ENCODE results near the gene FBXO36.
"Not testable (repeated sequence)": the region's sequence is repeated elsewhere in the genome, so short reads cannot be mapped to it uniquely, and the experiment has no call there.

DNA sequence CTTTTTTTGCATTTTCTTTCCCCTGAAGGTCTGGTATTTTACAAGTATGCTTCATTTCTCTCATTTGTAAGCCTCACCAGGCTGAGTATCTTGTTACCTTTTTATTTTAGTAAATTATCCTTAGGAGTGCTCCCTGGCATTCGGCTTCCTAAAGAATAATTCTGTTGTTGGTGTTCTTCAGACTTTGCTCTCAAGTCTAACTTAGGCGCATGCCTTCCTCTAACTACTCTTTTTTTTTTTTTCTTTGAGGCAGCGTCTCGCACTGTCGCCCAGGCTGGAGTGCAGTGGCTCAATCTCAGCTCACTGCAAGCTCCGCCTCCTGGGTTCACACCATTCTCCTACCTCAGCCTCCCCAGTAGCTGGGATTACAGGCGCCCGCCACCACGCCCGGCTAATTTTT, 2.2 kb downstream of the FBXO36 start:
- TF ChIP-seq EZH2 (IDR thresholded peaks at IDR 0.05; ENCODE audit: insufficient read depth, poor library complexity, severe bottlenecking); EZH2phosphoT487 (IDR thresholded peaks at IDR 0.05; ENCODE audit: insufficient read depth, low read depth): not testable (repeated sequence)

Measured in GM23248 (cell line).